K562 (cell line): ENCODE data around the gene CD74. TPM values are rescaled to one million over a fixed set of nuclear protein-coding genes. Genes with fewer than 3 reads are reported as not detected.
A peak's percentile ranks its signal among the peaks of the same experiment; 100 is the strongest.

Experiments used
- ATAC-seq: fragments of 200-7000 bp; cut with Tn5 transposase; 3 replicates; pipeline ENCODE4 v1.9.1; 2020; ENCODE audit warnings: moderate library complexity
- BruUV-seq: library from RNA; stranded (reverse); fragments of 400-500 nt; replicated peaks from 2 replicates; lab custom pipeline; 2021; lab: Mats Ljungman, UMichigan
- CTCF ChIA-PET: fragments of 300-600 bp; formaldehyde crosslinking; extraction: SDS; loops from one replicate; lab custom pipeline; 2021; ENCODE audit warnings: low intra/inter-chr PET ratio; lab: Yijun Ruan, JAX
- POLR2A ChIA-PET: fragments of 300-600, 350-650 bp; sonication (Branson Sonifier 250); formaldehyde crosslinking; extraction: SDS; loops from one replicate; lab custom pipeline; 2021; ENCODE audit warnings: antibody characterized with exemption, inconsistent platforms; lab: Yijun Ruan, JAX
- DNase-seq, 4 experiments: peaks; one replicate each; pipeline versions ENCODE4 v3.0.0 to v3.0.0-alpha.2; 2011 to 2018; ENCODE audit warnings: low spot score in 3 of 4, mixed read lengths in 3 of 4; ENCODE audit errors: extremely low read depth in 1 of 4
- FAIRE-seq: peaks from 2 replicates; lab custom pipeline; 2011; peaks lifted over from hg19 to GRCh38; lab: Jason Lieb, UNC
- H2AFZ ChIP-seq: 2 replicates; pipeline ENCODE4 v1.6.0; 2011; ENCODE audit warnings: low read depth, low read length, control low read depth, inconsistent platforms
- H3K27ac ChIP-seq: fragments of 200-600 bp; 3 replicates; pipeline ENCODE4 v1.8.0; 2011; ENCODE audit warnings: low read depth, mild to moderate bottlenecking, control low read depth, inconsistent platforms, low read length, moderate library complexity, mixed read lengths; ENCODE audit errors: extremely low read depth
- H3K27me3 ChIP-seq, 2 experiments: fragments of 300-600 bp in 1 of 2; 2 replicates in 1 of 2; 3 replicates in 1 of 2; pipeline versions ENCODE4 v1.6.0 to v1.8.0; 2011; ENCODE audit warnings: inconsistent platforms in 2 of 2, low read length in 2 of 2, mild to moderate bottlenecking in 1 of 2, mixed read lengths in 1 of 2, moderate library complexity in 1 of 2; ENCODE audit not compliant: control insufficient read depth in 2 of 2, insufficient read depth in 2 of 2
- H3K36me3 ChIP-seq: fragments of 300-600 bp; 3 replicates; pipeline ENCODE4 v1.8.0; 2011; ENCODE audit warnings: mild to moderate bottlenecking, low read length, inconsistent platforms; ENCODE audit not compliant: control insufficient read depth, insufficient read depth
- H3K4me1 ChIP-seq, 2 experiments: fragments of 200-600 bp in 1 of 2; replicated peaks in 1 of 2; 2 replicates in 1 of 2; 3 replicates in 1 of 2; pipeline versions ENCODE4 v1.5.1 to v1.8.0; 2011; ENCODE audit warnings: inconsistent platforms in 2 of 2, low read length in 2 of 2, mild to moderate bottlenecking in 1 of 2, mixed read lengths in 1 of 2, moderate library complexity in 1 of 2; ENCODE audit not compliant: control insufficient read depth in 2 of 2, insufficient read depth in 2 of 2
- H3K4me2 ChIP-seq: 2 replicates; pipeline ENCODE4 v1.6.1; 2011; ENCODE audit warnings: low read length, control low read depth, inconsistent platforms, mixed read lengths; ENCODE audit not compliant: insufficient read depth
- H3K4me3 ChIP-seq: fragments of 200-600 bp; sonication (generic), shearing (Covaris generic); 2 replicates; pipeline ENCODE4 v1.5.1; 2016; ENCODE audit warnings: control low read depth, inconsistent platforms
- H3K79me2 ChIP-seq: fragments of 200-600 bp; 3 replicates; pipeline ENCODE4 v1.8.0; 2011; ENCODE audit warnings: low read length, inconsistent platforms; ENCODE audit not compliant: control insufficient read depth, insufficient read depth
- H3K9ac ChIP-seq, 2 experiments: 2 replicates each; pipeline versions ENCODE4 v1.6.0 to v1.6.1; 2011; ENCODE audit warnings: low read depth in 2 of 2, low read length in 2 of 2, control low read depth in 1 of 2, inconsistent platforms in 1 of 2, mild to moderate bottlenecking in 1 of 2, mixed read lengths in 1 of 2; ENCODE audit not compliant: insufficient read depth in 1 of 2
- H3K9me1 ChIP-seq: one replicate; pipeline ENCODE4 v1.6.0; 2011; ENCODE audit warnings: inconsistent platforms, mild to moderate bottlenecking, low read length, moderate library complexity; ENCODE audit not compliant: control insufficient read depth, insufficient read depth
- H3K9me3 ChIP-seq: replicated peaks from 2 replicates; pipeline ENCODE4 v1.5.1; 2011; ENCODE audit warnings: low read depth, low read length, inconsistent platforms; ENCODE audit not compliant: control insufficient read depth, insufficient read depth
- H4K20me1 ChIP-seq: replicated peaks from 2 replicates; pipeline ENCODE4 v1.6.1; 2011; ENCODE audit warnings: low read length, inconsistent platforms, mixed read lengths; ENCODE audit not compliant: control insufficient read depth, insufficient read depth
- ADNP ChIP-seq: fragments of 200-800 bp; sonication (Bioruptor generic); IDR thresholded peaks from 2 replicates; pipeline ENCODE4 v1.6.1; 2016; ENCODE audit warnings: missing genetic modification characterization, missing compliant biosample characterization
- CAMTA2 ChIP-seq: fragments of 250-450 bp; sonication (Bioruptor Pico); conservative IDR thresholded peaks from 2 replicates; pipeline ENCODE4 v1.5.1; 2022
- CBFA2T3 ChIP-seq: fragments of 450-650 bp; IDR thresholded peaks from 2 replicates; pipeline ENCODE4 v1.6.1; 2017
- CC2D1A ChIP-seq: fragments of 450-650 bp; IDR thresholded peaks from 2 replicates; pipeline ENCODE4 v1.6.1; 2017; ENCODE audit warnings: mild to moderate bottlenecking
- CHD1 ChIP-seq: fragments of 200-600 bp; sonication (generic); IDR thresholded peaks from one replicate; pipeline ENCODE4 v1.6.1; 2012; ENCODE audit warnings: mild to moderate bottlenecking, moderate library complexity, low read length, inconsistent platforms
- NFRKB ChIP-seq: fragments of 450-650 bp; IDR thresholded peaks from 2 replicates; pipeline ENCODE4 v1.6.1; 2016; ENCODE audit warnings: low read depth
- NUFIP1 ChIP-seq: fragments of 450-650 bp; IDR thresholded peaks from 2 replicates; pipeline ENCODE4 v1.6.1; 2018; ENCODE audit not compliant: partially characterized antibody
- TRIM28 ChIP-seq: fragments of 450-650 bp; IDR thresholded peaks from 2 replicates; pipeline ENCODE4 v1.6.1; 2017
- ZNF324 ChIP-seq: fragments of 250-450 bp; sonication (Bioruptor Pico); IDR thresholded peaks from 2 replicates; pipeline ENCODE4 v1.4.0; 2020; ENCODE audit warnings: mild to moderate bottlenecking
- ZNF696 ChIP-seq: fragments of 250-450 bp; sonication (Bioruptor Pico); conservative IDR thresholded peaks from 2 replicates; pipeline ENCODE4 v1.4.0; 2020; ENCODE audit warnings: mild to moderate bottlenecking, moderate library complexity
- WGBS: fragments of 100-300 bp; shearing (Covaris generic); methylation state at CpG from one replicate; pipeline ENCODE4 v1.1.6; 2016; ENCODE audit warnings: low coverage, mixed read lengths; ENCODE audit not compliant: insufficient coverage; ENCODE audit errors: missing lambda C conversion rate; 5-methylcytosine and 5-hydroxymethylcytosine counted together
- in situ Hi-C: fragments of 300-500 bp; cut with MboI; formaldehyde crosslinking; loops from 4 replicates; pipeline ENCODE4 v1.15.0; 2018; ENCODE audit warnings: inconsistent platforms, mixed read lengths
- intact Hi-C: fragments of 100-400 bp; cut with micrococcal nuclease; formaldehyde crosslinking; loops from 2 replicates; pipeline ENCODE4 v1.14.2; 2022
- polyA plus RNA-seq, 8 experiments: library from polyadenylated mRNA; depleted of rRNA in 4 of 8; stranded (reverse) in 5 of 8; unstranded in 3 of 8; fragments of >200 nt; fragmentation: Nextera tagmentation in 2 of 8; fragmentation: Illumina TruSeq in 1 of 8; extraction: Ambion mirVana in 2 of 8; extraction: Trizol in 1 of 8; gene quantifications; 2 replicates each; pipeline versions ENCODE4 v1.2.1 to v1.2.3, GENCODE V29; 2011 to 2014; ENCODE audit warnings: inconsistent platforms in 1 of 8, missing spikeins in 1 of 8
- total RNA-seq, 7 experiments: library from RNA; depleted of rRNA in 6 of 7; stranded (reverse); fragments of >200 nt in 6 of 7; fragmentation: Illumina TruSeq in 2 of 7; extraction: Trizol in 2 of 7; gene quantifications; 2 replicates each; pipeline versions ENCODE4 v1.2.1 to v1.2.3, GENCODE V29; 2011 to 2021; ENCODE audit warnings: low replicate concordance in 1 of 7
- TF ChIP-seq, protein P1 (sequence below): fragments of 250-450 bp; sonication (Bioruptor Pico); IDR thresholded peaks from 2 replicates; pipeline ENCODE4 v1.8.0; 2021; ENCODE audit warnings: mild to moderate bottlenecking, moderate library complexity
- TF ChIP-seq, protein P2 (sequence below): IDR thresholded peaks from 2 replicates; pipeline ENCODE4 v1.6.1; 2011; ENCODE audit warnings: borderline replicate concordance, low read depth, mild to moderate bottlenecking, moderate library complexity, low read length; ENCODE audit not compliant: insufficient read depth, poor library complexity, severe bottlenecking
- TF ChIP-seq, protein P3 (sequence below): fragments of 250-450 bp; sonication (Bioruptor Pico); IDR thresholded peaks from 2 replicates; pipeline ENCODE4 v1.6.1; 2021; ENCODE audit warnings: mild to moderate bottlenecking
- TF ChIP-seq, protein P4 (sequence below): fragments of 250-450 bp; sonication (Bioruptor Pico); IDR thresholded peaks from 2 replicates; pipeline ENCODE4 v1.8.0; 2021; ENCODE audit warnings: moderate library complexity, mild to moderate bottlenecking, inconsistent platforms
- TF ChIP-seq, protein P5 (sequence below): fragments of 450-650 bp; formaldehyde crosslinking; IDR thresholded peaks from 2 replicates; pipeline ENCODE4 v1.4.0; 2022; ENCODE audit warnings: missing genetic modification characterization

CD74 gene
- total and polyA plus RNA-seq, 9 of the 15 experiments (the other 6 are each of a cell fraction or from before 2014, with no cell fraction given) = 0.07 to 4.8 (median 0.32) TPM

DNA sequence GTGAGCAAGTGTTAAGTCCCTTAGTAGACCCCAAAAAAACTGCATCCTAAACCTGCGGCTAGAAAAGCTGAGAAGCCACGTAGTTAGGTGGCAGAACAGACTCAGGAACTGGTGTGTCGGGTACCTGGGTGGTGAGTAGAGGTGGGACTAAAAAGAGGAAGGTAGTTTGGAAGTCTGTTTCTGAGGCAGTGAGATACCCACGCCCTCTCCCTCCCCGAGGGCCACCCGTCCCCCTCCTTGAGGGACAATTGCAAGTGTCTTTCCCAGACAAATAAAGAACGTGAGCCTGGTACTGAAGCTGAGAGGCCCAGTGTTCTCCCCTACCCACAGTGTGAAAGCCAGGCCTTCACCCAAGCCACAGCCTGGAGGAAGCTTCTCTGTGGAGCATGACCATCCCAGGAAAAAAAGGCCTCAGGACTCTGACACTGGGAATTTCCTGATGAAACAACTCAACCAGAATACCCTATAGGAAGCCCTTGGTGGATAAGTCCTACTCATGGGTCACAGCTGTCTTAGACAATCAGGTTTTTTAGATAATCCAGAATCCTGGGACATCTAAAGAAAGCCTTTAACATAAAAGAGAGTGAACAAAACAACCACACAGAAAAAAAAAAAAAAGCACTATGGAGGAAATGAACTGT, 7.0 kb upstream of the CD74 start:
- WGBS = 4% methylated on average over 6 of the region's 7 CpGs
- in situ Hi-C loops (no loop called here), intact Hi-C loops (no loop called here)
- CTCF ChIA-PET = no interaction called here
- H3K27me3 ChIP-seq = peaks cover under 1 to 7% of the 10 kb centered on the region in 2 experiments; a peak in 4 of 5 replicates
- H3K4me2 ChIP-seq = no peak overlapping the region
- H3K9me3 ChIP-seq = no peaks in the 10 kb centered on the region
- no peak overlapping the region for H3K4me3 ChIP-seq
- no peaks in the 10 kb centered on the region; a peak in 2 of 5 replicates for H3K4me1 ChIP-seq
- no peaks in the 10 kb centered on the region for H3K9me1 ChIP-seq
- peak overlapping the region in 1 of 2 experiments; percentile 14; a peak in 1 of 4 replicates for H3K9ac ChIP-seq
- no peak for DNase-seq
- H4K20me1 ChIP-seq = no peaks in the 10 kb centered on the region
- FAIRE-seq = peak; percentile 44
- peak overlapping the region; percentile 12; the same call in 1 of the 2 replicates for H2AFZ ChIP-seq
- no TSS peak for BruUV-seq
- no peaks in the 10 kb centered on the region for H3K79me2 ChIP-seq
- peak; percentile 48; the same call in 2 of the 3 replicates for ATAC-seq
- POLR2A ChIA-PET = interaction anchor here (1.0 kb wide), 1 partner anchor 23 kb away, joined by 3 read pairs; no protein-coding TSS in a partner anchor
- H3K27ac ChIP-seq = no peak overlapping the region
- H3K36me3 ChIP-seq = no peaks in the 10 kb centered on the region
- TF ChIP-seq, protein P1, sequence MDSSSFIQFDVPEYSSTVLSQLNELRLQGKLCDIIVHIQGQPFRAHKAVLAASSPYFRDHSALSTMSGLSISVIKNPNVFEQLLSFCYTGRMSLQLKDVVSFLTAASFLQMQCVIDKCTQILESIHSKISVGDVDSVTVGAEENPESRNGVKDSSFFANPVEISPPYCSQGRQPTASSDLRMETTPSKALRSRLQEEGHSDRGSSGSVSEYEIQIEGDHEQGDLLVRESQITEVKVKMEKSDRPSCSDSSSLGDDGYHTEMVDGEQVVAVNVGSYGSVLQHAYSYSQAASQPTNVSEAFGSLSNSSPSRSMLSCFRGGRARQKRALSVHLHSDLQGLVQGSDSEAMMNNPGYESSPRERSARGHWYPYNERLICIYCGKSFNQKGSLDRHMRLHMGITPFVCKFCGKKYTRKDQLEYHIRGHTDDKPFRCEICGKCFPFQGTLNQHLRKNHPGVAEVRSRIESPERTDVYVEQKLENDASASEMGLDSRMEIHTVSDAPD (CRISPR knock-in tag) = no peak
- TF ChIP-seq, protein P2, sequence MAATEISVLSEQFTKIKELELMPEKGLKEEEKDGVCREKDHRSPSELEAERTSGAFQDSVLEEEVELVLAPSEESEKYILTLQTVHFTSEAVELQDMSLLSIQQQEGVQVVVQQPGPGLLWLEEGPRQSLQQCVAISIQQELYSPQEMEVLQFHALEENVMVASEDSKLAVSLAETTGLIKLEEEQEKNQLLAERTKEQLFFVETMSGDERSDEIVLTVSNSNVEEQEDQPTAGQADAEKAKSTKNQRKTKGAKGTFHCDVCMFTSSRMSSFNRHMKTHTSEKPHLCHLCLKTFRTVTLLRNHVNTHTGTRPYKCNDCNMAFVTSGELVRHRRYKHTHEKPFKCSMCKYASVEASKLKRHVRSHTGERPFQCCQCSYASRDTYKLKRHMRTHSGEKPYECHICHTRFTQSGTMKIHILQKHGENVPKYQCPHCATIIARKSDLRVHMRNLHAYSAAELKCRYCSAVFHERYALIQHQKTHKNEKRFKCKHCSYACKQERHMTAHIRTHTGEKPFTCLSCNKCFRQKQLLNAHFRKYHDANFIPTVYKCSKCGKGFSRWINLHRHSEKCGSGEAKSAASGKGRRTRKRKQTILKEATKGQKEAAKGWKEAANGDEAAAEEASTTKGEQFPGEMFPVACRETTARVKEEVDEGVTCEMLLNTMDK = no peak
- TF ChIP-seq, protein P3, sequence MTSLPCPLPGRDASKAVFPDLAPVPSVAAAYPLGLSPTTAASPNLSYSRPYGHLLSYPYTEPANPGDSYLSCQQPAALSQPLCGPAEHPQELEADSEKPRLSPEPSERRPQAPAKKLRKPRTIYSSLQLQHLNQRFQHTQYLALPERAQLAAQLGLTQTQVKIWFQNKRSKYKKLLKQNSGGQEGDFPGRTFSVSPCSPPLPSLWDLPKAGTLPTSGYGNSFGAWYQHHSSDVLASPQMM (CRISPR knock-in tag) = no peak
- TF ChIP-seq NUFIP1 (no peak), TRIM28 (no peak), ZNF696 (CRISPR knock-in tag) (no peak), NFRKB (no peak), ADNP (tag) (no peak), CC2D1A (no peak), CBFA2T3 (no peak), CAMTA2 (CRISPR knock-in tag) (no peak), CHD1 (no peak), ZNF324 (CRISPR knock-in tag) (no peak)
- TF ChIP-seq, protein P4, sequence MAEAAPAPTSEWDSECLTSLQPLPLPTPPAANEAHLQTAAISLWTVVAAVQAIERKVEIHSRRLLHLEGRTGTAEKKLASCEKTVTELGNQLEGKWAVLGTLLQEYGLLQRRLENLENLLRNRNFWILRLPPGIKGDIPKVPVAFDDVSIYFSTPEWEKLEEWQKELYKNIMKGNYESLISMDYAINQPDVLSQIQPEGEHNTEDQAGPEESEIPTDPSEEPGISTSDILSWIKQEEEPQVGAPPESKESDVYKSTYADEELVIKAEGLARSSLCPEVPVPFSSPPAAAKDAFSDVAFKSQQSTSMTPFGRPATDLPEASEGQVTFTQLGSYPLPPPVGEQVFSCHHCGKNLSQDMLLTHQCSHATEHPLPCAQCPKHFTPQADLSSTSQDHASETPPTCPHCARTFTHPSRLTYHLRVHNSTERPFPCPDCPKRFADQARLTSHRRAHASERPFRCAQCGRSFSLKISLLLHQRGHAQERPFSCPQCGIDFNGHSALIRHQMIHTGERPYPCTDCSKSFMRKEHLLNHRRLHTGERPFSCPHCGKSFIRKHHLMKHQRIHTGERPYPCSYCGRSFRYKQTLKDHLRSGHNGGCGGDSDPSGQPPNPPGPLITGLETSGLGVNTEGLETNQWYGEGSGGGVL (CRISPR knock-in tag) = no peak
- TF ChIP-seq, protein P5, sequence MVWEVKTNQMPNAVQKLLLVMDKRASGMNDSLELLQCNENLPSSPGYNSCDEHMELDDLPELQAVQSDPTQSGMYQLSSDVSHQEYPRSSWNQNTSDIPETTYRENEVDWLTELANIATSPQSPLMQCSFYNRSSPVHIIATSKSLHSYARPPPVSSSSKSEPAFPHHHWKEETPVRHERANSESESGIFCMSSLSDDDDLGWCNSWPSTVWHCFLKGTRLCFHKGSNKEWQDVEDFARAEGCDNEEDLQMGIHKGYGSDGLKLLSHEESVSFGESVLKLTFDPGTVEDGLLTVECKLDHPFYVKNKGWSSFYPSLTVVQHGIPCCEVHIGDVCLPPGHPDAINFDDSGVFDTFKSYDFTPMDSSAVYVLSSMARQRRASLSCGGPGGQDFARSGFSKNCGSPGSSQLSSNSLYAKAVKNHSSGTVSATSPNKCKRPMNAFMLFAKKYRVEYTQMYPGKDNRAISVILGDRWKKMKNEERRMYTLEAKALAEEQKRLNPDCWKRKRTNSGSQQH (CRISPR knock-in tag) = no peak
